ENCODE data around the gene SLC6A19.

DNA sequence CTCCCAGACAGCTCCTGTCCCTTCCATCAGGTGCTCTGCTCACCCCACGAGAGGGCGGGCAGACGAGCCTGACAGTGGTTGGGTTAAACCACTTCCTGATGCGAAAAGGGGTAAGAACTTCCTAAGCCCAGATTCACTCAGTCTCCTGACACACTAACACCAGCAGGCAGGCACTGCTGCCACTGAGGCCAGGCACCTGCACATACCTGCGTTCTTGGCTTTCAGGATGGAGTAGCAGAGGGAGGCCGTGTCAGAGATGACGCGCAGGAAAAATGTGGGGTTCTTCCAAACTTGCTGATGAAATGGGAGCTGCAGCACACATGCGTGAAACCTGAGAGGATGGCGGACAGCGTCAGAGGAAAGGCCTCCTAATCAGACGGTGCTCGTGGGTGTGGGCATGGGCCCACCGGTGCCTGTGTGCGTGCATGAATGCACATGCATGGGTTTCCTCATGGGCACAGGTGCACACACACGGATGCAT, 53.7 kb downstream of the SLC6A19 start:
- TF ChIP-seq CTCF (IDR thresholded peaks at IDR 0.05) = no peak
- TF ChIP-seq POLR2A (IDR thresholded peaks at IDR 0.05) = no peak

Data from Peyer's patch (tissue), 4 donors.